ENCODE measurements around the gene UBE2O. TPM values are rescaled to one million over a fixed set of nuclear protein-coding genes. Genes with fewer than 3 reads are reported as not detected.

The UBE2O gene
- polyA plus RNA-seq, 1 of the 3 experiments (the other 2 are of a cell fraction): 25.4 TPM

- 93% methylated on average over 13 of the region's 14 CpGs for WGBS (ENCODE audit: low lambda C conversion rate)
These were observed 15.7 kb upstream of the UBE2O start for GRCh38 chr17:76468634-76469010.

DNA sequence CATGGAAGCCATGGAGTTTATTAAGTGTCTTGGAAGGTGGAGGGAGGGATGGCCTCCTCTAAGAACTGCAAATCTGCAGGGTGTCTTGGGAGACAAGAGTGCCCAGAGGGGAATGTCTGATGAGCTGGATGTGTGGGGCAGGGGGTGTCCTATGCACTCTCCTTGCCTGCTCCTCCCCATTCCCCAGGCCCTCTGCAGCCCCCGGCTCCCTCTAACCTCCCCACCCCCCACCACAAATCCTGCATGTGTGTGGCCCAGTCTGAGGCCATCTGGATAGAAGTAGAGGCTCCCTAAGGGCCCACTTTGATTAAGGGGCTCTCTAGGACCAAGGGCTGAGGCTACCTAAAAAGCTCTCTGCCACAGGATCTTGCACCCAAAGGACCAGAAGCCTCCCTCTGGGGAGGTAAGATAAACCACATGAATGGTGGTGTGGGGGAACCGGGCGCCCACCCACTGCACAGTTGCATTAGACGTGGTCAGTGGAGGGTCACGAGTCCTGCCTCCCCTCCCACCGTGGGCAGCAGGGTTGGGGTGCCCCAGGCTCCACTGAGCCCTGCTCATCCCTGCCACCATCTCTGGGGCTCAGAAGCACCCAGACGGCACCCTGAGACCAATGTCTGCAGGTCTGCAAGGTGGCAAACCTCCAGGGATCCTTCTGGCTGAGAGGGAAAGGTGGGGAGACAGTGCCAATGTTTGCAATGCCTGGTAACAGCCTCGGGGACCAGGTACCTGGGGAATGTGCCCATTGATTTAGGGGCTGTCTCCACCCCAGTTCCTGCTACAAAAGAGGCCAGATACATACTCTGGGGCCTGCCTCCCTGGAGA, 15.1 kb upstream of the UBE2O start:
- H3K4me3 ChIP-seq (ENCODE audit: low read depth in 2 of 2, low read length in 1 of 2): no peak overlapping the region
- no peak for DNase-seq
- no peak overlapping the region for H3K9ac ChIP-seq
- POLR2A ChIA-PET: no interaction called here
- H4K20me1 ChIP-seq (ENCODE audit: insufficient read depth): no peaks in the 10 kb centered on the region
- H3K4me1 ChIP-seq (ENCODE audit: control insufficient read depth in 1 of 2, insufficient read depth in 2 of 2, low read depth in 1 of 2, low read length in 1 of 2): no peaks in the 10 kb centered on the region; a peak in 1 of 4 replicates
- no peaks in the 10 kb centered on the region for H3K9me2 ChIP-seq
- WGBS (ENCODE audit: low lambda C conversion rate): 68% methylated on average over 6 of the region's 8 CpGs
- H3F3A ChIP-seq (replicated peaks; ENCODE audit: insufficient read depth): no peaks in the 10 kb centered on the region
- H2AFZ ChIP-seq (ENCODE audit: low read depth): no peak overlapping the region
- H3K79me2 ChIP-seq (ENCODE audit: insufficient read depth): no peaks in the 10 kb centered on the region
- CTCF ChIA-PET: interaction anchor here (1.1 to 56.8 kb wide), 14 partner anchors 8 to 246 kb away, joined by 3 to 1687 read pairs (median 8); partner anchors contain the start of genes AANAT, RHBDF2, ST6GALNAC2 and UBE2O
- peaks cover 0 to 20% of the 10 kb centered on the region in 2 experiments for H3K36me3 ChIP-seq (replicated peaks in 1 of 2; ENCODE audit: control insufficient read depth in 1 of 2, insufficient read depth in 2 of 2, low read length in 1 of 2)
- no peaks in the 10 kb centered on the region for H3K9me3 ChIP-seq
- H3K27ac ChIP-seq (ENCODE audit: low read depth in 2 of 2, low read length in 1 of 2): no peak overlapping the region
- H3K4me2 ChIP-seq: no peak overlapping the region
- no peak for TF ChIP-seq FOXJ3 (CRISPR knock-in tag; IDR thresholded peaks at IDR 0.05)
- TF ChIP-seq NFIC (IDR thresholded peaks at IDR 0.05; ENCODE audit: borderline replicate concordance): no peak
- no peak for TF ChIP-seq GABPA (IDR thresholded peaks at IDR 0.05; ENCODE audit: low read depth)
- no peak for TF ChIP-seq GATA2 (CRISPR knock-in tag; IDR thresholded peaks at IDR 0.05)
- no peak for TF ChIP-seq EZH2phosphoT487 (IDR thresholded peaks at IDR 0.05; ENCODE audit: borderline replicate concordance, low read depth)
- TF ChIP-seq TAF1 (IDR thresholded peaks at IDR 0.05; ENCODE audit: borderline replicate concordance, low read depth, low read length): no peak
- TF ChIP-seq, protein P1, sequence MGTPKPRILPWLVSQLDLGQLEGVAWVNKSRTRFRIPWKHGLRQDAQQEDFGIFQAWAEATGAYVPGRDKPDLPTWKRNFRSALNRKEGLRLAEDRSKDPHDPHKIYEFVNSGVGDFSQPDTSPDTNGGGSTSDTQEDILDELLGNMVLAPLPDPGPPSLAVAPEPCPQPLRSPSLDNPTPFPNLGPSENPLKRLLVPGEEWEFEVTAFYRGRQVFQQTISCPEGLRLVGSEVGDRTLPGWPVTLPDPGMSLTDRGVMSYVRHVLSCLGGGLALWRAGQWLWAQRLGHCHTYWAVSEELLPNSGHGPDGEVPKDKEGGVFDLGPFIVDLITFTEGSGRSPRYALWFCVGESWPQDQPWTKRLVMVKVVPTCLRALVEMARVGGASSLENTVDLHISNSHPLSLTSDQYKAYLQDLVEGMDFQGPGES (IDR thresholded peaks at IDR 0.05; ENCODE audit: low read depth, low read length): no peak
- H3K27me3 ChIP-seq (ENCODE audit: insufficient read depth): no peaks in the 10 kb centered on the region

More at GRCh38 chr17:76468634-76469010, 15.7 kb upstream of the UBE2O start:
- no peaks in the 10 kb centered on the region; a peak in 1 of 4 replicates for H3K4me1 ChIP-seq (ENCODE audit: control insufficient read depth in 1 of 2, insufficient read depth in 2 of 2, low read depth in 1 of 2, low read length in 1 of 2)
- H3K36me3 ChIP-seq (replicated peaks in 1 of 2; ENCODE audit: control insufficient read depth in 1 of 2, insufficient read depth in 2 of 2, low read length in 1 of 2): peaks cover 0 to 22% of the 10 kb centered on the region in 2 experiments
- no peak overlapping the region for H3K9ac ChIP-seq
- no peak overlapping the region for H2AFZ ChIP-seq (ENCODE audit: low read depth)
- no peaks in the 10 kb centered on the region for H3K79me2 ChIP-seq (ENCODE audit: insufficient read depth)
- no peak overlapping the region for H3K4me2 ChIP-seq
- H3K27ac ChIP-seq (ENCODE audit: low read depth in 2 of 2, low read length in 1 of 2): no peak overlapping the region
- DNase-seq: no peak
- no peaks in the 10 kb centered on the region for H3K9me3 ChIP-seq
- H3K4me3 ChIP-seq (ENCODE audit: low read depth in 2 of 2, low read length in 1 of 2): no peak overlapping the region
- no peaks in the 10 kb centered on the region for H3K9me2 ChIP-seq
- POLR2A ChIA-PET: no interaction called here
- no peaks in the 10 kb centered on the region for H3F3A ChIP-seq (replicated peaks; ENCODE audit: insufficient read depth)
- CTCF ChIA-PET: interaction anchor here (0.5 to 56.8 kb wide), 8 partner anchors 7 to 83 kb away, joined by 3 to 1687 read pairs (median 19); partner anchors contain the start of genes AANAT, RHBDF2 and UBE2O
- H3K27me3 ChIP-seq (ENCODE audit: insufficient read depth): no peaks in the 10 kb centered on the region
- no peaks in the 10 kb centered on the region for H4K20me1 ChIP-seq (ENCODE audit: insufficient read depth)
- TF ChIP-seq MEF2A (IDR thresholded peaks at IDR 0.05; ENCODE audit: borderline replicate concordance, low read depth): no peak
- TF ChIP-seq SMC3 (IDR thresholded peaks at IDR 0.05; ENCODE audit: low read depth, low read length): no peak
- TF ChIP-seq ZBTB33 (IDR thresholded peaks at IDR 0.05; ENCODE audit: borderline replicate concordance, low read depth): no peak
- no peak for TF ChIP-seq SIN3A (IDR thresholded peaks at IDR 0.05; ENCODE audit: borderline replicate concordance, low read depth, low read length)
- TF ChIP-seq MXI1 (IDR thresholded peaks at IDR 0.05; ENCODE audit: low read depth, low read length): no peak

Measured in SK-N-SH (cell line).